Gastrocnemius medialis (tissue), 4 donors: Measurements from ENCODE around the gene RIMBP2. TPM values are rescaled to one million over a fixed set of nuclear protein-coding genes. Genes with fewer than 3 reads are reported as not detected.

ENCODE experiments used
- ATAC-seq, 2 donors: fragments of 150-250 bp; one replicate each; pipeline ENCODE4 v1.9.1; 2016
- DNase-seq, 2 donors: peaks; one replicate each; pipeline ENCODE4 v3.0.0-alpha.2; 2019
- H3K27ac ChIP-seq, 4 donors: fragments of 200-600 bp; sonication (generic); 1 replicate in 1 of 4; 2 replicates in 3 of 4; pipeline ENCODE4 v1.5.1; 2016 to 2018; ENCODE audit warnings: mild to moderate bottlenecking in 2 of 4, moderate library complexity in 1 of 4
- H3K27me3 ChIP-seq, 3 donors: fragments of 200-600 bp; sonication (generic) in 2 of 3; 1 replicate in 1 of 3; 2 replicates in 2 of 3; pipeline versions ENCODE4 v1.5.1 to v1.6.0; 2016 to 2019; ENCODE audit warnings: mild to moderate bottlenecking in 1 of 3, moderate library complexity in 1 of 3
- H3K36me3 ChIP-seq, 2 donors: fragments of 200-600 bp; sonication (generic) in 1 of 2; one replicate each; pipeline ENCODE4 v1.5.1; 2017 to 2018
- H3K4me1 ChIP-seq, 2 donors: fragments of 200-600 bp; sonication (generic) in 1 of 2; one replicate each; pipeline ENCODE4 v1.5.1; 2016 to 2017; ENCODE audit warnings: mild to moderate bottlenecking in 2 of 2
- H3K4me3 ChIP-seq, 4 donors: fragments of 200-600 bp; sonication (generic) in 3 of 4; 1 replicate in 1 of 4; 2 replicates in 3 of 4; pipeline ENCODE4 v1.5.1; 2016 to 2019; ENCODE audit warnings: mild to moderate bottlenecking in 2 of 4
- H3K9me3 ChIP-seq, 3 donors: fragments of 200-600 bp; sonication (generic) in 2 of 3; 1 replicate in 1 of 3; 2 replicates in 2 of 3; pipeline ENCODE4 v1.5.1; 2016 to 2019
- POLR2A ChIP-seq, 2 donors: fragments of 450-650 bp; IDR thresholded peaks; one replicate each; pipeline ENCODE4 v1.6.1; 2017; ENCODE audit warnings: antibody characterized with exemption in 2 of 2, mild to moderate bottlenecking in 2 of 2, moderate library complexity in 2 of 2
- in situ Hi-C, 4 donors: fragments of 200-750 bp; cut with MboI; loops; one replicate each; pipeline versions ENCODE4 v1.15.0 to v1.8.0; 2017; ENCODE audit warnings: low sequenced_read_pairs in 4 of 4
- intact Hi-C: fragments of 100-400 bp; cut with DNase I; formaldehyde crosslinking; loops from one replicate; pipeline ENCODE4 v1.15.1; 2023; ENCODE audit warnings: low total_unique reads
- total RNA-seq, 4 donors: library from RNA; depleted of rRNA; stranded (reverse); fragments of >200 nt; gene quantifications; one replicate each; pipeline versions ENCODE4 v1.1.0 to v1.2.3, GENCODE V29; 2016
- TF ChIP-seq, protein P1 (sequence below), 5 experiments: fragments of 450-650 bp in 3 of 5; fragments of 200-600 bp in 2 of 5; sonication (generic) in 2 of 5; IDR thresholded peaks in 4 of 5; conservative IDR thresholded peaks in 1 of 5; 1 replicate in 4 of 5; 2 replicates in 1 of 5; pipeline ENCODE4 v1.5.1; 2016 to 2019; ENCODE audit warnings: antibody characterized with exemption in 5 of 5, mild to moderate bottlenecking in 3 of 5, moderate library complexity in 3 of 5

The RIMBP2 gene
- total RNA-seq, 4 donors from 2014 or later: 0.76 to 2.2 (median 1.2) TPM; not detected in 1

DNA sequence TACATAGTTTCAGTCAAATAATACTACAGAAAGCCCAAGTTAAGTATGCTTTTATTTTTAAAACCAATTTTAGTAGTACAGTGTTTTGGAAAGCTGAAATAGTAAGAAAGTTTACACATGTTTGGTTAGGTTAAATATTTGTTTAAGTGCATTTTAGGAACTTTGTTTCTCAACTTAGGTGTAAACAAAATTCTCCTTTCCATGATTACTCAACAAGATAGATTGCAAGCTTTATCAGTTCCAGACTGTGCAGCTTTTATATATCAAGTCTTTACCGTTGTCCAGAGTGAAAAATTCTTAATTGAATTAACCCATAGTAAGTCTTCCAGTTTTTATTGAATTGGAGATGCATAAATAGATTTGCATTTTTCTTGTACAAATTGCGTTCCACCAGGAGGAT is 333.3 kb downstream of the RIMBP2 start:
- Histone ChIP-seq H3K4me1 (no peaks in the 10 kb centered on the region), H3K36me3 (no peaks in the 10 kb centered on the region), H3K4me3 (no peak overlapping the region), H3K27me3 (no peaks in the 10 kb centered on the region), H3K27ac (no peak overlapping the region), H3K9me3 (no peaks in the 10 kb centered on the region)
- DNase-seq (no peak), ATAC-seq (no peak)
- TF ChIP-seq, protein P1, sequence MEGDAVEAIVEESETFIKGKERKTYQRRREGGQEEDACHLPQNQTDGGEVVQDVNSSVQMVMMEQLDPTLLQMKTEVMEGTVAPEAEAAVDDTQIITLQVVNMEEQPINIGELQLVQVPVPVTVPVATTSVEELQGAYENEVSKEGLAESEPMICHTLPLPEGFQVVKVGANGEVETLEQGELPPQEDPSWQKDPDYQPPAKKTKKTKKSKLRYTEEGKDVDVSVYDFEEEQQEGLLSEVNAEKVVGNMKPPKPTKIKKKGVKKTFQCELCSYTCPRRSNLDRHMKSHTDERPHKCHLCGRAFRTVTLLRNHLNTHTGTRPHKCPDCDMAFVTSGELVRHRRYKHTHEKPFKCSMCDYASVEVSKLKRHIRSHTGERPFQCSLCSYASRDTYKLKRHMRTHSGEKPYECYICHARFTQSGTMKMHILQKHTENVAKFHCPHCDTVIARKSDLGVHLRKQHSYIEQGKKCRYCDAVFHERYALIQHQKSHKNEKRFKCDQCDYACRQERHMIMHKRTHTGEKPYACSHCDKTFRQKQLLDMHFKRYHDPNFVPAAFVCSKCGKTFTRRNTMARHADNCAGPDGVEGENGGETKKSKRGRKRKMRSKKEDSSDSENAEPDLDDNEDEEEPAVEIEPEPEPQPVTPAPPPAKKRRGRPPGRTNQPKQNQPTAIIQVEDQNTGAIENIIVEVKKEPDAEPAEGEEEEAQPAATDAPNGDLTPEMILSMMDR (IDR thresholded peaks at IDR 0.05 in 4 of 5, conservative IDR thresholded peaks at IDR 0.05 in 1 of 5): no peak
- no peak for TF ChIP-seq POLR2A (IDR thresholded peaks at IDR 0.05)
- in situ Hi-C loops (no loop called here), intact Hi-C loops (no loop called here)

DNA sequence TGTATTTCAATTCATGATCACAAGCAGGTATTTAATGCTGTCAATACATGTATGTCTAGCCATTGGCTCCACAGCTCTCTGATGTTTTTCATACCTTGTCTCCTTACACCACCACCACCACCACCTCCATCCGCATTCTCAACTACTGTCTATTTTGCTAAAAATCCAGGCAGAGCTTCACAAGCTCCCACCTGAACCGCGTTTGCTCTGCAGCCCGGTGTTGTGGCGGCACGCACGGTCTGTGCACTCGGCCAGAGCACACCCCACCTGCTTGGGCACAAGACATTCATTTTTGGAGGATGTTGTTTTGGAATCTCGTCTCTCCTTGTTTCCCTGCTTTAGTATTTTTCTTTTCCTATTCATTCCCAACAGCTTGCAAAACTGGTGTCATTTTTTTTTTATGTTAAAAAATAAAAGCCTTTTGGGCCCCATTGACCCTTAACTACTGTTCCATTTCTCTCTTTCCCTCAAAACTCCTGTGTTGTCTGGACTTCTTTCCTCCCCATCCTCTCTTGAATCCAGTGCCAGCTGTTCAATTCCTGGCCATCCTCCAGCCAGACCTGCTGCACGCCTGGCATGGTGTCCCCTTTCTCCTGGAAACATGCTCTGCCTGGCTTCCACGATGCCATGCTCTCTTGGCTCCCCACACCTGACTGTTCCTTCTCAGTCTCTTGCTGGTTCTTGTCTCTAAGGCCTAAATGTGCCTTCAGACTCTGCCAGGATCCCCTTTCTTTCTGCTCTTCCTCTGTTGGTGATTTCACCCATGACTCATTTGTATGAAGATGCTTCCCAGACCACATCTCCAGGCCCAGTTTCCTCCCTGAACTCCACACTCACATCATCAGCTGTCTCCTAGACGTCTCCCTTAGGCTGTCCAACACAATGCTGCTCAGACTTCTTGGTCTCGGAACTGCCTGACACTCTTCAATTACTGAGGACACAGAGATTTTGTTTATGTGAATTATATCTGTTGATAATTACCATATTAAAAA is 340.5 kb downstream of the RIMBP2 start:
- H3K9me3 ChIP-seq: no peaks in the 10 kb centered on the region
- ATAC-seq (no peak), DNase-seq (no peak)
- H3K27me3 ChIP-seq: peaks cover 0 to 7% (median 3%) of the 10 kb centered on the region in 3 donors
- H3K27ac ChIP-seq: no peak overlapping the region
- H3K4me1 ChIP-seq: no peaks in the 10 kb centered on the region
- in situ Hi-C loops: no loop called here
- H3K36me3 ChIP-seq: no peaks in the 10 kb centered on the region
- intact Hi-C loops: no loop called here
- TF ChIP-seq, protein P1 (IDR thresholded peaks at IDR 0.05 in 4 of 5, conservative IDR thresholded peaks at IDR 0.05 in 1 of 5): no peak
- TF ChIP-seq POLR2A (IDR thresholded peaks at IDR 0.05): no peak
- no peak overlapping the region for H3K4me3 ChIP-seq

DNA sequence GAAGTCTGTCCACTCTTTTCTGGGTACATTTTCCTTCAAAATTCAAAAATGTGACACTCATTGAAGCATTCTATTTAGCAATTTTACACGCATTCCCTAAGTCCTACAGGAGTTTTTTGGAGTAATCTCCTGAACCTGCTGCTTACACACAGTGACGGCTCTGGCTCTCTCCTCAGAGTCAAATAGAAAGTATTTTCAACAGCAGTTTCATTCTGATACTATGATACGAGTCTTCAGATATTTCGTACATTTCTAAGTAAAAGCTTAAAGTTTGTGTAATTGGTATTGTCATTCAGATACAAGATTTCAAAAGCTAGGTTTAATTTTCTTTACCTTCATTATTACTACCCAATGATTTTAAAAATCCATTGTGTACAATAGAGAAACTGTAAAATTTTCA is 342.0 kb downstream of the RIMBP2 start:
- Histone ChIP-seq H3K4me1 (no peaks in the 10 kb centered on the region), H3K27ac (no peak overlapping the region), H3K27me3 (peaks cover 0 to 7% (median 3%) of the 10 kb centered on the region in 3 donors), H3K4me3 (no peak overlapping the region), H3K36me3 (no peaks in the 10 kb centered on the region), H3K9me3 (no peaks in the 10 kb centered on the region)
- DNase-seq (no peak), ATAC-seq (no peak)
- in situ Hi-C loops (no loop called here), intact Hi-C loops (no loop called here)
- TF ChIP-seq, protein P1 (IDR thresholded peaks at IDR 0.05 in 4 of 5, conservative IDR thresholded peaks at IDR 0.05 in 1 of 5): no peak
- TF ChIP-seq POLR2A (IDR thresholded peaks at IDR 0.05): no peak

DNA sequence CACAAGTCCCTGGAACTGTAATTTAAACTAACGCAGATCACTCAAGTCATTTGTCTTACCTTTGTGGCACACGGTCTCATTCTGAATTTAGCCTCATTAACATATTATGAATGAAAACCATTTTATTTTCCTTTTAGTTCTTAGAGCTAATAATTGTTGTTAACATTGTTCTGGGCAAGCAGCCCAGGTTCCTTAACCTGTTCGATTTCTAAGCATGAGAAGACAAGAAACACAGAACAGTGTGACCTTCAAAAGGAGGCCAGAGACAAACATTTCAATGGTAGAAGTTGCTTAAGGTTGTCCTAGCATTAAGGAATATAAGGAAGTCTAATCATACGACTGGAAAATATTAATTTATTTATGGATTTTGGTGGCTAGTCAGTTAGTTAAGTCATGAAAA is 343.2 kb downstream of the RIMBP2 start:
- Histone ChIP-seq H3K27me3 (peaks cover 0 to 7% (median 3%) of the 10 kb centered on the region in 3 donors), H3K4me3 (no peak overlapping the region), H3K27ac (no peak overlapping the region), H3K9me3 (no peaks in the 10 kb centered on the region), H3K36me3 (no peaks in the 10 kb centered on the region), H3K4me1 (no peaks in the 10 kb centered on the region)
- TF ChIP-seq, protein P1 (IDR thresholded peaks at IDR 0.05 in 4 of 5, conservative IDR thresholded peaks at IDR 0.05 in 1 of 5): no peak
- no peak for TF ChIP-seq POLR2A (IDR thresholded peaks at IDR 0.05)
- no peak for DNase-seq
- in situ Hi-C loops (no loop called here), intact Hi-C loops (no loop called here)
- ATAC-seq: no peak
